Activated CD4-positive, alpha-beta T cell treated with anti-CD3 and anti-CD28 coated beads, Interleukin-2, amount 10 ng/mL, durations not matched to agents 7 days and 5 days (primary cell): ENCODE data around the gene STRIP2. TPM values are rescaled to one million over a fixed set of nuclear protein-coding genes. Genes with fewer than 3 reads are reported as not detected.
"Not testable (repeated sequence)": the region's sequence is repeated elsewhere in the genome, so short reads cannot be mapped to it uniquely, and the experiment has no call there.

Experiments
- CTCF ChIA-PET: fragments of 350-600 bp; sonication (Branson Sonifier 250); formaldehyde crosslinking; loops from one replicate; lab custom pipeline; 2021; ENCODE audit warnings: antibody characterized with exemption; lab: Charles Lee
- POLR2A ChIA-PET: fragments of 350-600 bp; sonication (Branson Sonifier 250); formaldehyde crosslinking; loops from one replicate; lab custom pipeline; 2021; ENCODE audit warnings: antibody characterized with exemption; lab: Charles Lee
- DNase-seq: peaks from one replicate; pipeline ENCODE4 v3.0.0-alpha.2; 2020
- H3K27ac Mint-ChIP-seq: one replicate; pipeline ENCODE4 v1.8.0; 2021; ENCODE audit warnings: mild to moderate bottlenecking, moderate library complexity, mixed read lengths
- H3K27me3 Mint-ChIP-seq: one replicate; pipeline ENCODE4 v1.8.0; 2021; ENCODE audit warnings: mixed read lengths
- H3K36me3 Mint-ChIP-seq: one replicate; pipeline ENCODE4 v1.8.0; 2021; ENCODE audit warnings: low read depth, mixed read lengths
- H3K4me1 Mint-ChIP-seq: one replicate; pipeline ENCODE4 v1.8.0; 2021; ENCODE audit warnings: mixed read lengths
- H3K4me3 Mint-ChIP-seq: one replicate; pipeline ENCODE4 v1.8.0; 2021; ENCODE audit warnings: mild to moderate bottlenecking, moderate library complexity, mixed read lengths
- H3K9me3 Mint-ChIP-seq: one replicate; pipeline ENCODE4 v1.8.0; 2021; ENCODE audit warnings: mixed read lengths
- total RNA-seq, 2 experiments: library from RNA; stranded (reverse); gene quantifications; one replicate each; pipeline ENCODE4 v1.2.3, GENCODE V29; 2021

The STRIP2 gene
- total RNA-seq, 2 experiments from 2014 or later: 10.7 to 12.1 TPM

DNA sequence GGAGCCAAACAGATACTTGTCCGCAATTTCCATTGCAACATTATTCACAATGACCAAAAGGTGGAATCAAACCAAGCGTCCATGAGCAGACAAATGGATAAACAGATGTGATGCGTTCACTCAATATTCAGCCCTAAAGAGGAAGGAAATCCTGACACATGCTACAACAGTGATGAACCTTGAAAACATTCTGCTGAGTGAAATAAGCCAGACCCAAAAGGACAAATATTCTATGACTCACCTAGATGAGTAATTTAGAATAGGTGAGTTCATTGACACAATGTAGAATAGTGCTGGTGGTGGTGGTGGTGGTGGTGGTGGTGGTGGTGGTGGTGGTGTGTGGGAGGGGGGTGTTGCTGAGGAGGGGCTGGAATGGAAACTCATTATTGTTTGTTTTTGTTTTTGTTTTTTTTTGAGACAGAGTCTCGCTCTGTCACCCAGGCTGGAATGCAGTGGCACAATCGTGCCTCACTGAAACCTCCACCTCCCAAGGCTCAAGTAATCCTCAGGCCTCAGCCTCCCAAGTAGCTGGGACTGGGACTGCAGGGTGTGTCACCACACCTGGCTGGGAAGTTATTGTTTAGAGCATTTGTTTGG, 96.7 kb downstream of the STRIP2 start:
- CTCF ChIA-PET: interaction anchor here (0.5 kb wide), 1 partner anchor 363 kb away, joined by 3 read pairs; no protein-coding TSS in a partner anchor
- no peaks in the 10 kb centered on the region for H3K27me3 Mint-ChIP-seq
- no peak overlapping the region for H3K4me3 Mint-ChIP-seq
- H3K27ac Mint-ChIP-seq: no peak overlapping the region
- POLR2A ChIA-PET: no interaction called here
- H3K9me3 Mint-ChIP-seq: no peaks in the 10 kb centered on the region
- H3K36me3 Mint-ChIP-seq: no peaks in the 10 kb centered on the region
- DNase-seq: no peak
- H3K4me1 Mint-ChIP-seq: peaks cover 5% of the 10 kb centered on the region

DNA sequence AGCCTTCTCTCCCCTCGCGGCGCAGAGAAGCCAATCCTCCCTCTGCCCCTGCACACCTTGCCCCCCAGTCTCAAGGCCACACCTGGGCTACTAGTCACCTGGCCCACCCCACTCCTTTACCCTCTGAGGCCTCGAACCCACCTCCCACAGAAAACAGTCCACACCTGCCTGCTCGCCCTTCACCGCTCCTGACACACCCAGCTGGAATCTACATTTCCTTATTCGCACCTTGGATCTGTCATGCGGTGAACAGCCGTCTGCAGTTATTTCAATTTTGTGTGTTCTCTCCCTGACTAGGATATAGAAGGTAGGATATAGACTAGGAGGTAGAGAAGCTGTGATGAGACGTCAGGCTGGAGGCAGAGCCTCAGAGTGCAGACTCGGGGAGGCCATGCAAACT, 97.5 kb downstream of the STRIP2 start:
- Mint-ChIP-seq H3K36me3 (no peaks in the 10 kb centered on the region), H3K4me3 (no peak overlapping the region), H3K9me3 (no peaks in the 10 kb centered on the region), H3K27ac (no peak overlapping the region), H3K4me1 (peaks cover 9% of the 10 kb centered on the region), H3K27me3 (no peaks in the 10 kb centered on the region)
- POLR2A ChIA-PET: no interaction called here
- DNase-seq: no peak
- CTCF ChIA-PET: interaction anchor here (1.0 kb wide), 1 partner anchor 69 kb away, joined by 3 read pairs; no protein-coding TSS in a partner anchor

DNA sequence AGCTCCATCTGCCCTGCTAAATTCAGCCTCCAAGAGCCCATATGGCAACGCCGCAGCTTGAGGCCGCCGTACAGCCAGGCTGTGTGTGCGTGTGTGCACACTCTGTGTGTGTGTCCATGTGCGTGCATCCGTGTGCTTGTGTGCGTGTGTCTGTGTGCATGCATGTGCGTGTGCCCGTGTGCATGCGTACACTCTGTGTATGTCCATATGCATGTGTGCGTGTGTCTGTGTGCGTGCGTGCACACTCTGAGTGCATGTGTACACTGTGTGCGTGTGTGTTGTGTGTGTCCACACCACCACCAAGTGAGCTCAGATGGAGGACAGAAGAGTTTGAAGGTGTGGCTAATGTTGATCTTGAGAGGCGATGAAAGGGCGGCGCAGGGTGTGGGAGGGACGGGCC, 98.1 kb downstream of the STRIP2 start:
- Mint-ChIP-seq H3K4me3 (no peak overlapping the region), H3K4me1 (peaks cover 9% of the 10 kb centered on the region), H3K9me3 (no peaks in the 10 kb centered on the region), H3K27me3 (no peaks in the 10 kb centered on the region), H3K36me3 (no peaks in the 10 kb centered on the region), H3K27ac (no peak overlapping the region)
- DNase-seq: no peak
- ChIA-PET CTCF (interaction anchor here (1.0 to 1.2 kb wide), 2 partner anchors 16 to 68 kb away, joined by 3 to 5 read pairs; no protein-coding TSS in a partner anchor), POLR2A (no interaction called here)

DNA sequence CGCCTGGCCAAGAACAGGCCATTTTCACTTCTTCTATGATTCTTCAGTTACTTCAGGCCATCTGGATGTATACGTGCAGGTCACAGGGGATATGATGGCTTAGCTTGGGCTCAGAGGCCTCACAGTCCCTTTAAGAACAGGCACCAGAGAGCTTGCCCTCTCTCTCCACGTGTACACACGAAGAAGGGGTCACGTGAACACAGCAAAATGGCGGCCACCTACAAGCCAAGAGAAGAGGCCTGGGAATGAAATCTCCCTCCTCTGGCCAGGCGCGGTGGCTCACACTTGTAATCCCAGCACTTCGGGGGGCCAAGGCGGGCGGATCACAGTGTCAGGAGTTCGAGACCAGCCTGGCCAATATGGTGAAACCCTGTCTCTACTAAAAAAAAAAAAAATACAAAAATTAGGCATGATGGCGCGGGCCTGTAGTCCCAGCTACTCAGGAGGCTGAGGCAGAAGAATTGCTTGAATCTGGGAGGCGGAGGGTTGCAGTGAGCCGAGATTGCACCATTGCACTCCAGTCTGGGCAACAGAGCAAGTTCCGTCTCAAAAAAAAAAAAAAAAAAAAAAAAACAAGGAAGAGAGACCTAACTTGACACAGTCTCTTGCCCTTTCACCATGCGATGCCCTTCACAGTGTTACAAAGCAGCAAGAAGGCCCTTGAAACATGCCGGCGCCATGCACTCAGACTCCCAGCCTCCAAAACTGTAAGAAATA, 100.5 kb downstream of the STRIP2 start:
- H3K36me3 Mint-ChIP-seq, CTCF ChIA-PET, H3K27ac Mint-ChIP-seq, H3K4me1 Mint-ChIP-seq, H3K27me3 Mint-ChIP-seq, H3K4me3 Mint-ChIP-seq, POLR2A ChIA-PET, H3K9me3 Mint-ChIP-seq, DNase-seq: not testable (repeated sequence)

DNA sequence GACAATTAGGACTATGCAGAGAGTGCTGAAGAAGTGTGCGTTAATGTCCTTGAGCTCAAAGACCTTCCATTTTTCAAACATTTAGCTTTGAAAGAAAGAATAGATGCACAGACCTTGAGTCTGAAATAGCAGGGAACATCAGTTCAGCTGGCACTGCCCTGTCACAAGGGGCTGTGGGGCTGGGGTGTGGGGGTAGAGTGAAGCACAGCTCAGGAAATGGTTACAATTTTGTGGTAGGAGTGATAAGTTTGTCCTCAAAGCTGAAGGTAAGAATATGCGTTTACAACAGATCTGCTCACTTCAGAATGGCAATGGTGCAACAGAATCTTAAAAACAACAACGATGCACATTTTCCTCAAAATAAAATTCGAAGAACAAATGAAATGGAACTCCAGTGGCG, 101.7 kb downstream of the STRIP2 start:
- ChIA-PET CTCF (interaction anchor here (0.6 to 1.1 kb wide), 3 partner anchors 13 to 37 kb away, joined by 3 to 4 read pairs (median 3); no protein-coding TSS in a partner anchor), POLR2A (no interaction called here)
- H3K27me3 Mint-ChIP-seq: no peaks in the 10 kb centered on the region
- no peaks in the 10 kb centered on the region for H3K36me3 Mint-ChIP-seq
- H3K4me1 Mint-ChIP-seq: peaks cover 5% of the 10 kb centered on the region
- DNase-seq: no peak
- H3K4me3 Mint-ChIP-seq: no peak overlapping the region
- no peak overlapping the region for H3K27ac Mint-ChIP-seq
- no peaks in the 10 kb centered on the region for H3K9me3 Mint-ChIP-seq

DNA sequence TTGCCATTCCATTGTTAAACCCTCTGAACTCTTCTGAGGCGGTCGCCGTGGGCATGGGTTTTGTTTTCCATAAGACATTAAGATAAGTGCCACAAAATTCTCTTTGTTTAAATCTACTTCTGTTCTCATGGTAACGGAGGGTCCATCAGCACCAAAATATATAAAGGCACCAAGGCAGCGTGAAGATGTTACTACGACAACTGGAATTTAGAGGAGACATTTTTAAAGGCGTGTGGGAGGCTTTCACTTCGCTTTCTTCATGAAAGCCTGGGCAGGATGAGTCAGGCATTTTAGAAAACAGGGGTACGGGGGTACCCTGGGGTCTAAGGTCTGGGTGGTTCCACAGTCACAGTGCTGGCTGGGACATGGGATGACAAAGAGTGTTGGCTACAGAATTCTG, 102.1 kb downstream of the STRIP2 start:
- H3K9me3 Mint-ChIP-seq: no peaks in the 10 kb centered on the region
- ChIA-PET POLR2A (no interaction called here), CTCF (interaction anchor here (1.0 to 1.1 kb wide), 2 partner anchors 13 to 14 kb away, joined by 3 to 4 read pairs; no protein-coding TSS in a partner anchor)
- H3K27ac Mint-ChIP-seq: no peak overlapping the region
- no peak for DNase-seq
- no peaks in the 10 kb centered on the region for H3K36me3 Mint-ChIP-seq
- H3K27me3 Mint-ChIP-seq: peaks cover 2% of the 10 kb centered on the region
- H3K4me3 Mint-ChIP-seq: no peak overlapping the region
- H3K4me1 Mint-ChIP-seq: peaks cover 5% of the 10 kb centered on the region

Other genes with a start within 250 kb of the STRIP2 start
- not detected for gene SMO, start 245.8 kb upstream of the STRIP2 start, total RNA-seq
- 10 to 100 TPM in 1 of 2 experiments, 1 to 10 TPM in 1; 9.7 to 11.4 TPM for gene AHCYL2, start 209.4 kb upstream of the STRIP2 start, total RNA-seq
- gene SMKR1, start 68.1 kb downstream of the STRIP2 start, total RNA-seq: 1 to 10 TPM; 1.7 to 2.2 TPM
- gene NRF1, start 177.3 kb downstream of the STRIP2 start, total RNA-seq: 10 to 100 TPM; 25.9 to 28.7 TPM